Astrocyte of the cerebellum (primary cell): ENCODE results near the gene GNAI1.

Source experiments
- DNase-seq: peaks from one replicate; pipeline ENCODE4 v3.0.0-alpha.2; 2011; ENCODE audit warnings: low read depth
- H3K4me3 ChIP-seq: 2 replicates; pipeline ENCODE4 v1.5.1; 2011; ENCODE audit warnings: mild to moderate bottlenecking, low read depth, low read length, moderate library complexity
- in situ Hi-C: cut with HindIII; loops from 2 replicates; pipeline ENCODE4 v1.10.0; 2017; ENCODE audit warnings: low sequenced_read_pairs
- TF ChIP-seq, protein P1 (sequence below): IDR thresholded peaks from 2 replicates; pipeline ENCODE4 v1.5.1; 2012; ENCODE audit warnings: low read length, low read depth, moderate library complexity, mild to moderate bottlenecking; ENCODE audit errors: missing control alignments

GNAI1 gene

DNA sequence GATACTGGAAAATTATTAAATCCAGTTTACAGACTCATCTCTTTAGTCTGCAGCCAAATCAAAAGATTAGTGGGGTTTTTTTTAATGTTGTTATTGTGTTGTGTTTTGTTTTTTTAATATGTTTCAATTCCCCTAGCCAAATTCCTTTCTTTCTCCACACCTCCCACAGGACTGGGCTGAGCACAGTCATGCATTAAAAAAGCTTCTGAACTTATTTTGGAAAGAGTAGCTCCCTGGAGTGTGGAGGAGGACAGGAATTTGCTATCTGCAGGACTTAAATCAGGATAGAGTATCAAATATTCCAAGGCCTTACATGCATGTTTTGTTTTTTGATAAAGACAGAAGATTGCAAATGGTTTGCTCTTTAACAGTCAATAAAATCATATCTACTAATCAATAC lies 90.7 kb downstream of the GNAI1 start:
- no peak overlapping the region for H3K4me3 ChIP-seq
- in situ Hi-C loops = no loop called here
- peak; percentile 31 for DNase-seq
- TF ChIP-seq, protein P1, sequence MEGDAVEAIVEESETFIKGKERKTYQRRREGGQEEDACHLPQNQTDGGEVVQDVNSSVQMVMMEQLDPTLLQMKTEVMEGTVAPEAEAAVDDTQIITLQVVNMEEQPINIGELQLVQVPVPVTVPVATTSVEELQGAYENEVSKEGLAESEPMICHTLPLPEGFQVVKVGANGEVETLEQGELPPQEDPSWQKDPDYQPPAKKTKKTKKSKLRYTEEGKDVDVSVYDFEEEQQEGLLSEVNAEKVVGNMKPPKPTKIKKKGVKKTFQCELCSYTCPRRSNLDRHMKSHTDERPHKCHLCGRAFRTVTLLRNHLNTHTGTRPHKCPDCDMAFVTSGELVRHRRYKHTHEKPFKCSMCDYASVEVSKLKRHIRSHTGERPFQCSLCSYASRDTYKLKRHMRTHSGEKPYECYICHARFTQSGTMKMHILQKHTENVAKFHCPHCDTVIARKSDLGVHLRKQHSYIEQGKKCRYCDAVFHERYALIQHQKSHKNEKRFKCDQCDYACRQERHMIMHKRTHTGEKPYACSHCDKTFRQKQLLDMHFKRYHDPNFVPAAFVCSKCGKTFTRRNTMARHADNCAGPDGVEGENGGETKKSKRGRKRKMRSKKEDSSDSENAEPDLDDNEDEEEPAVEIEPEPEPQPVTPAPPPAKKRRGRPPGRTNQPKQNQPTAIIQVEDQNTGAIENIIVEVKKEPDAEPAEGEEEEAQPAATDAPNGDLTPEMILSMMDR = no peak

DNA sequence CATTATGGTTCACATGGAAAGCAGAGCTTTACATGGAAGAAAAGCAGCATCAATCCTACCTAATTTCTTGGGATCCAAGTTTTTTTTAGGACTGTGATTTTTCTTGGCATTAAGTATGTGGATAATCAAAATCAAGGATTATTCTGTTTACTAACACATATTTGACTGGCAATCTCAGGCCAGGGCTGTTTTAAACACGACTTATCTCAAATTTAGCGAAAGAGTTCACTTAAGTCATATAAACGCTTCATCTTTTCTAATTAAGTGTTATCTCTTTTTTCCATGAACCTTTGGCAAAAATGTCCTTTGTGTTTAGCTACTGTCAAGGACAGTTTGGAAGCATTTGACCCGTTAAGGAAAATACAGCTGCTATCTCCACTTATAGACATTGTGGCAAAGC lies 92.0 kb downstream of the GNAI1 start:
- no peak for DNase-seq
- in situ Hi-C loops = no loop called here
- no peak overlapping the region for H3K4me3 ChIP-seq
- TF ChIP-seq, protein P1 = no peak

DNA sequence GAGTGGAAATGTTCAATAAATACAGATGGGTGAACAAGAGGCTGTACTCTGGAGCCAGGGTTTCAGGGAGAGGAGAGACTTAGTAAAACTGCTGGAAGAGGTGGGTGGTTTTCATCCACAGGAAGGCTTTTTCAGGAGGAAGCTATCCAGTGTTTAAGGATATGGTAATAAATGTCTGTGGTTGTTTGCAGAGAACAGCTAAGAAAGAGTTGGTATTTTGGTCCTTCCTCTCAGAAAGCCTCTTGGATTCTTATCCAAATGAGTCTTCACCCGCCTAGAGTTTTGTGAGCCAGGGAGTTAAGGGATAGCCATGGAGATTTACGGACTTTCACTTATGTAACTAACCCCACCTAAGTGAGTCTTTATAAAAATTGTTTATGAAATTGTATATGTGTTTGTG lies 95.7 kb downstream of the GNAI1 start:
- TF ChIP-seq, protein P1 = no peak
- in situ Hi-C loops = no loop called here
- no peak for DNase-seq
- no peak overlapping the region for H3K4me3 ChIP-seq

DNA sequence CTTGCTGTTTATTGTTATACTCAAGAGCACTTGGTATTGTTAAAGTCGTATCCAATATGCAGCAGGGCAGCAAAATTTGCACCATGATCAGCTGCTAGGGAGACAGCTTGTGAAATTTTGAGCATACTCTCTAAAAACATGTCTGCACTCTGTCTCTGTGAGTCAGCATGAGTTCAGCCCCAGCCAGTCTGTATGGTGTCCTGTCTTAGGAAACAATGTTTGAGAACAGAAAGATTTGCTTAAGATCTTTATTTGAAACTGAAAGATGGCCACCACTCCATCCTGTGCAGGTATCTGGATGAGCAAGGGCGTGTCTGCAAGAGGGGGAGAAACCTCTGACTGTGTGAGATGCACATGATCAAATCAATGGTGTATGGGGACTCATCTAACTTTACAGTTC lies 97.1 kb downstream of the GNAI1 start:
- no peak for DNase-seq
- in situ Hi-C loops = no loop called here
- no peak overlapping the region for H3K4me3 ChIP-seq
- TF ChIP-seq, protein P1 = no peak

DNA sequence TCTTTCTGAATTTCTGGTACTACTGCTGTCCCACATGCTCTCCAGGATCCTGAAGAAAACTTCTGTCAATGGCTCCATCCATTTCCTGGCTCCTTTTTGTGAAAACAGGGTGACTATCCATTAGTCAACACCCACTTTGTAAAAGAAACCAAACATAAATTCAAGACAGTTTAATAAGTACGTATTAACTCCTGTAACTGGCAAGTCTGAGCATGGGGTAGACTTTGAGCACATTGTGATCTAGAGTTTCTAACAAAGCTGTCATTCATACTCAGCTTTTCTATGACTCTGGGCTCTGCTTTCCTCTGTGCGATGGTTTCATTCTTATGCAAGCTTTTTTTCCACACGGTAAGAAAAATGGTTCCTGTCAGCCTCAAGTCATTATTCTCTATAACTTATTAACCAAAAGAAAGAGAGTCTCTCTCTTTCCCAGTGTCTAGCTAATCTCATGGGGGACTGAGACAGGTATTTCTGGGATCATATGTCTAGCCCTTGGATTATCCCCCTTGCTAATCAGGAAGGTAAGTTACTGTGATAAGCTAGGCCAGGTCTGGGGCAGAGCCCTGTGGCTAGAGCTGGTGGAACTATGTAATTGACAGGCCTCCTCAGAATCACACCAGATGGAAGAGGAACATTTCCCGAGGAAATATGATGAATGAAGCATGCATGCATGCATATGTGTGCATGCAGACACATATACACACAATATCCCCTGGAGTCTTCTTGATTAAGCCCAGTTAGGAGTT lies 98.5 kb downstream of the GNAI1 start:
- no peak for DNase-seq
- TF ChIP-seq, protein P1 = no peak
- H3K4me3 ChIP-seq = no peak overlapping the region
- in situ Hi-C loops = no loop called here

DNA sequence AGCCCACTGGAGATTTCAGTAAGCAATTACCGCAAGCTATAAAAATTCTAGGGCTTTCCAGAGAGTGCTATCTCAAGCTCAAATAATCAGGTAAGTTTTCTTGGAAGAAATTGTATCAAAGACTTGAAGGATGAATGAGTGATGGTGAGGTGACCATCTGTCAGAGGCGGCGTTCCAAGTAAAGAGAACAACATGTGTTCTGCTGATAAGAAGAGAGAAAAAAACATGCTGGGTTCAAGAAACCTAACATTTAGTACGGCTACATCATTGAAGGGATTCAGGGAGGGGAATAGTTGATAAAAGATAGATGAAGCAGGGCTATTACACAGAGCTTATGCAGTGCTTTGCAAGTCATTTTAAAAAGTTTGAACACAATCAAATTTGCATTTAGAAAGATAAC lies 100.7 kb downstream of the GNAI1 start:
- no peak overlapping the region for H3K4me3 ChIP-seq
- DNase-seq = no peak
- in situ Hi-C loops = no loop called here
- TF ChIP-seq, protein P1 = no peak

DNA sequence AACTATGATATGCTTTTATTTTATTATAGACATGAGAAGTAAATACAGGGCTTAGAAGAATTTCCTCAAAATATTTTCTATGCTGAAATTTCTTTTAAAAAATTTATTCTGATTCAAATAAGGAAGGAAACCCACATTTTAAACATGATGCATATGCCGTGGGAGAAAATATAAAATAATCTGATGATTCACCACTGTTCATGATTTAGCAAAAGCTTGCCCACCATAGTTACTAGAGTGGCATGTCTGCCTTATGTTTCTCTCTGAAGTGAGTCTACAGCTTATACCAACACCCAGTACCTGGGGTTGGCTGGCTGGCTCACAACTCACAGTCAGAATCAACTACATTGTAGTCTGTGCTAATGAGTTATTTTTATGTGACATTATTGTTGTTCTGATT lies 102.0 kb downstream of the GNAI1 start:
- in situ Hi-C loops = no loop called here
- DNase-seq = no peak
- TF ChIP-seq, protein P1 = no peak
- H3K4me3 ChIP-seq = no peak overlapping the region
